Endothelial cell of umbilical vein (primary cell): ENCODE measurements around the gene RAB35.

Source experiments
- CTCF ChIP-seq, 2 donors: IDR thresholded peaks; 1 replicate in 1 of 2; 2 replicates in 1 of 2; pipeline ENCODE4 v1.5.1; 2011; ENCODE audit warnings: low read length in 2 of 2, mild to moderate bottlenecking in 2 of 2, moderate library complexity in 2 of 2, control low read depth in 1 of 2, inconsistent platforms in 1 of 2, low read depth in 1 of 2; ENCODE audit not compliant: insufficient read depth in 1 of 2; ENCODE audit errors: extremely low read depth in 1 of 2
- POLR2AphosphoS5 ChIP-seq: IDR thresholded peaks from 2 replicates; pipeline ENCODE4 v1.6.1; 2012; ENCODE audit warnings: low read depth, mild to moderate bottlenecking, control low read depth, low read length, moderate library complexity; ENCODE audit not compliant: insufficient read depth

GRCh38 chr12:120076651-120077050, 39.9 kb downstream of the RAB35 start:
- TF ChIP-seq POLR2AphosphoS5 = no peak
- TF ChIP-seq CTCF (IDR thresholded peaks at IDR 0.05; ENCODE audit: extremely low read depth in 1 of 2, insufficient read depth in 1 of 2, low read depth in 1 of 2, low read length in 2 of 2) = no peak
